Measurements from ENCODE around the gene ANKRD60. TPM values are rescaled to one million over a fixed set of nuclear protein-coding genes. Genes with fewer than 3 reads are reported as not detected.

ANKRD60 gene
- total and polyA plus RNA-seq, 2 of the 4 experiments (the other 2 are of a cell fraction): not detected

GRCh38 chr20:58213716-58214115 lies 14.7 kb downstream of the ANKRD60 start:
- Histone ChIP-seq H3K18ac (ENCODE audit: low read depth, low read length) (no peak overlapping the region), H3K9ac (ENCODE audit: low read depth, low read length) (no peak overlapping the region), H3K4me3 (ENCODE audit: insufficient read depth, low read depth, low read length) (no peak overlapping the region), H3K36me3 (ENCODE audit: control insufficient read depth, insufficient read depth, low read length) (no peaks in the 10 kb centered on the region), H2BK5ac (ENCODE audit: low read depth, low read length, poor library complexity, severe bottlenecking) (no peak overlapping the region), H3K79me1 (ENCODE audit: low read depth in 1 of 2, low read length in 2 of 2) (no peaks in the 10 kb centered on the region), H3K56ac (ENCODE audit: extremely low read depth, insufficient read depth, low read length) (no peak overlapping the region), H2AFZ (replicated peaks; ENCODE audit: low read length, poor library complexity) (no peak overlapping the region), H3K27me3 (ENCODE audit: control insufficient read depth, insufficient read depth, low read length) (peaks cover 36% of the 10 kb centered on the region), H3K4me1 (ENCODE audit: control insufficient read depth, insufficient read depth, low read length) (peaks cover 3% of the 10 kb centered on the region; the same call in 1 of the 2 replicates), H2BK15ac (ENCODE audit: low read depth, low read length) (no peak overlapping the region), H4K91ac (ENCODE audit: insufficient read depth, low read depth, low read length) (no peak overlapping the region), H2BK120ac (ENCODE audit: low read depth, low read length) (no peak overlapping the region), H3K23ac (ENCODE audit: low read depth, low read length) (no peak overlapping the region), H3K4ac (ENCODE audit: low read depth, low read length) (no peak overlapping the region), H3K14ac (replicated peaks; ENCODE audit: low read depth, low read length) (no peak overlapping the region), H4K5ac (ENCODE audit: low read depth, low read length) (no peak overlapping the region), H3K9me3 (ENCODE audit: control insufficient read depth, insufficient read depth, low read length) (peaks cover 2% of the 10 kb centered on the region), H2AK9ac (replicated peaks; ENCODE audit: low read depth, low read length, poor library complexity) (no peak overlapping the region), H2AK5ac (ENCODE audit: low read depth, low read length) (no peak overlapping the region), H3K4me2 (ENCODE audit: low read depth, low read length) (no peak overlapping the region), H4K8ac (ENCODE audit: low read depth in 2 of 2, low read length in 2 of 2) (no peak overlapping the region), H3K9me1 (ENCODE audit: insufficient read depth, low read length) (no peaks in the 10 kb centered on the region), H3K27ac (ENCODE audit: insufficient read depth, low read length) (no peak overlapping the region), H2BK20ac (ENCODE audit: low read depth, low read length) (no peak overlapping the region), H4K20me1 (ENCODE audit: insufficient read depth, low read length) (no peaks in the 10 kb centered on the region)
- TF ChIP-seq ELK1 (IDR thresholded peaks at IDR 0.05; ENCODE audit: borderline replicate concordance, low read depth, low read length): no peak
- no peak for TF ChIP-seq USF2 (IDR thresholded peaks at IDR 0.05; ENCODE audit: low read depth, low read length)
- TF ChIP-seq MXI1 (IDR thresholded peaks at IDR 0.05; ENCODE audit: borderline replicate concordance, low read depth, low read length): no peak
- TF ChIP-seq NFE2L2 (IDR thresholded peaks at IDR 0.05; ENCODE audit: low read depth, low read length): no peak
- dilution Hi-C loops (cut with HindIII; ENCODE audit: low sequenced_read_pairs, unreplicated experiment): no loop called here
- intact Hi-C loops (cut with micrococcal nuclease): loop anchor here (10.0 kb wide), 1 partner anchor 829 kb away; no protein-coding TSS in a partner anchor
- ChIA-PET CTCF (no interaction called here), POLR2A (ENCODE audit: unreplicated experiment) (no interaction called here)
- no TSS peak for BruUV-seq (replicated peaks)
- ATAC-seq (ENCODE audit: low read depth) (no peak), DNase-seq (no peak)
- no CpG with 5 or more reads among the region's 5 CpGs for WGBS, 2 experiments (ENCODE audit: extremely low coverage in 2 of 2, insufficient read length in 1 of 2)
- in situ Hi-C loops (cut with MboI; ENCODE audit: low sequenced_read_pairs): loop anchor here (5.0 to 10.0 kb wide), 2 partner anchors 701 to 829 kb away; no protein-coding TSS in a partner anchor

Data from IMR-90 (cell line).